Right ventricle myocardium superior (tissue), 1 donor: ENCODE measurements around the gene FSTL1. TPM values are rescaled to one million over a fixed set of nuclear protein-coding genes. Genes with fewer than 3 reads are reported as not detected.

Source experiments
- ATAC-seq: fragments of 200-7000 bp; cut with Tn5 transposase; one replicate; pipeline ENCODE4 v1.9.1; 2020; ENCODE audit warnings: mild to moderate bottlenecking; ENCODE audit not compliant: poor library complexity
- DNase-seq: peaks from one replicate; pipeline ENCODE4 v3.0.0-alpha.2; 2020
- intact Hi-C: fragments of 100-400 bp; cut with DNase I; formaldehyde crosslinking; loops from one replicate; pipeline ENCODE4 v1.11.2; 2022
- total RNA-seq: library from RNA; stranded (reverse); fragmentation: NEBNext Ultra II Directional; extraction: Animal tissue kit (Norgen Biotek cat#: 25700); gene quantifications from one replicate; pipeline ENCODE4 v1.2.1, GENCODE V29; 2021
- donor health status: DM: no; HTN: yes; CAD: no; lungs with severe emphysema.

Gene FSTL1
- total RNA-seq, 1 donor from 2014 or later, result 209 TPM

DNA sequence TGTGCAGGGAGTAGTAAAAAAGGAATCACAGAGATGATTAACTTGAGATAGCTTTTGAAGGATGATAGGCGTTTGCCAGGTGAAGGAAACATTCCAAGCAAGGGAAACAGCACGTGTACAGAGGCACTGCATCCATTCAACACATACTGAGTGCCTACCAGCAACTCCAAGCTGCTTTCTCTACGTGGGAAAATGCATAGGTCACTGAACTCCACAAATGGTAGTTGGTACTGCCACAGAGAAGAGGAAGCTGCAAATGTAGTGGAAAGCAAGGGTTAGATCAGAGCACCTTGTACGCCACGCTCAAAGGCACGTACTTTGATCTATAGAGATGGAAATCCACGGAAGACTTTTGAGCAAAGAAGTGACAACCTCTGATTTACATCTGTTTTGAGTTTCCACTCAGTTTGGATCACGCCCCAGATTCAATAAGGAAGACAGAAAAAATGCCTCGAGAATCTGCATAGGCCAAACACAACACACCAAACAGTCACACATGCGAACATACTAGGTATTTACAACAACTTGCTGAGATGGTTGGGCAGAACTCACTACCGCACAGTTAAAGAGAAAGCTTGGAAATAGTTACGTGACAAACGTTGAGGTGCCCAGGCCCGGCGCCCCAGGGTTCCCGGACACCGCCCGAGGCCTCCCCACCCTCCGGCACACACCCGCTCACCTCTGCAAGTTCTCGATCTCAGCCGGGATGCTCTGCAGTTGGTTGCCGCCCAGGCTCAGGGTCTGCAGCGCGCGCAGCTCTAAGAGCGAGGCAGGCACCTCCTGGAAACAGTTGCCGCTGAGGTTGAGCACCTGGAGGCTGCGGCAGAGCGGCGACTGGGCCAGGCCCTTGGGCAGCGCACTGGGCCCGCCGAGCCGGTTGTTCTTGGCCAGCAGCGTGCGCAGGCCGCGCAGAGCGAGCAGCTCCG, 102.5 kb downstream of the FSTL1 start:
- no peak for ATAC-seq
- intact Hi-C loops, result loop anchor here (5.0 kb wide), 2 partner anchors 101 to 209 kb away; no protein-coding TSS in a partner anchor
- no peak for DNase-seq

- ATAC-seq (no peak), DNase-seq (no peak)
- intact Hi-C loops, result no loop called here
Measured at GRCh38 chr3:120344349-120344748, 106.4 kb downstream of the FSTL1 start.

Other genes with a start within 250 kb of the FSTL1 start
- gene GPR156, start 165.8 kb downstream of the FSTL1 start, total RNA-seq, result 0.35 TPM
- gene LRRC58, start 101.6 kb downstream of the FSTL1 start, total RNA-seq, result 7.9 TPM
- 570 TPM for gene NDUFB4, start 145.3 kb upstream of the FSTL1 start, total RNA-seq
- gene HGD, start 231.2 kb upstream of the FSTL1 start, total RNA-seq, result not detected